HepG2 (cell line): ENCODE results near the gene ENPP7. TPM values are rescaled to one million over a fixed set of nuclear protein-coding genes. Genes with fewer than 3 reads are reported as not detected.

ENCODE experiments used
- ATAC-seq: fragments of 200-7000 bp; cut with Tn5 transposase; 3 replicates; pipeline ENCODE4 v1.9.1; 2020; ENCODE audit warnings: mild to moderate bottlenecking, moderate library complexity
- BruUV-seq: library from RNA; stranded (reverse); fragments of 400-500 nt; replicated peaks from 2 replicates; lab custom pipeline; 2021; lab: Mats Ljungman, UMichigan
- CTCF ChIA-PET: fragments of 300-600 bp; formaldehyde crosslinking; extraction: SDS; loops from one replicate; lab custom pipeline; 2021; ENCODE audit warnings: low total read pairs, inconsistent platforms, low intra/inter-chr PET ratio; lab: Yijun Ruan, JAX
- POLR2A ChIA-PET: fragments of 350-600 bp; sonication (Branson Sonifier 250); formaldehyde crosslinking; loops from one replicate; lab custom pipeline; 2020; ENCODE audit warnings: antibody characterized with exemption, inconsistent platforms; lab: Yijun Ruan, JAX
- DNase-seq: peaks from one replicate; pipeline ENCODE4 v3.0.0-alpha.2; 2015; ENCODE audit warnings: low spot score
- FAIRE-seq: peaks from 3 replicates; lab custom pipeline; 2011; peaks lifted over from hg19 to GRCh38; lab: Jason Lieb, UNC
- H2AFZ ChIP-seq: one replicate; pipeline ENCODE4 v1.6.1; 2011; ENCODE audit warnings: low read length, inconsistent platforms
- H3K27ac ChIP-seq: fragments of 300-600 bp; 3 replicates; pipeline ENCODE4 v1.8.0; 2011; ENCODE audit warnings: mixed run types, mild to moderate bottlenecking, mixed read lengths, low read length, inconsistent platforms; ENCODE audit not compliant: insufficient read depth; ENCODE audit errors: extremely low read length
- H3K27me3 ChIP-seq, 2 experiments: fragments of 200-600 bp in 1 of 2; 2 replicates in 1 of 2; 3 replicates in 1 of 2; pipeline versions ENCODE4 v1.6.0 to v1.8.0; 2011; ENCODE audit warnings: low read length in 2 of 2, mild to moderate bottlenecking in 2 of 2, moderate library complexity in 2 of 2, inconsistent platforms in 1 of 2; ENCODE audit not compliant: insufficient read depth in 2 of 2, control insufficient read depth in 1 of 2
- H3K36me3 ChIP-seq, 2 experiments: fragments of 200-600 bp in 1 of 2; replicated peaks in 1 of 2; 2 replicates in 1 of 2; 3 replicates in 1 of 2; pipeline versions ENCODE4 v1.5.1 to v1.8.0; 2011; ENCODE audit warnings: low read length in 2 of 2, inconsistent platforms in 1 of 2; ENCODE audit not compliant: insufficient read depth in 2 of 2, control insufficient read depth in 1 of 2
- H3K4me1 ChIP-seq: 2 replicates; pipeline ENCODE4 v1.5.1; 2012; ENCODE audit warnings: low read length, inconsistent platforms; ENCODE audit not compliant: insufficient read depth
- H3K4me2 ChIP-seq: 2 replicates; pipeline ENCODE4 v1.6.0; 2011; ENCODE audit warnings: low read depth, low read length, inconsistent platforms
- H3K4me3 ChIP-seq, 3 experiments: fragments of 200-600 bp in 1 of 3; sonication (generic), shearing (Covaris generic) in 1 of 3; replicated peaks in 1 of 3; 2 replicates each; pipeline ENCODE4 v1.5.1; 2011 to 2016; ENCODE audit warnings: low read length in 3 of 3, inconsistent platforms in 2 of 3, low read depth in 2 of 3, mild to moderate bottlenecking in 2 of 3, control low read depth in 1 of 3, mixed read lengths in 1 of 3; ENCODE audit not compliant: insufficient read depth in 1 of 3
- H3K79me2 ChIP-seq: one replicate; pipeline ENCODE4 v1.6.1; 2011; ENCODE audit warnings: low read length, inconsistent platforms; ENCODE audit not compliant: insufficient read depth
- H3K9ac ChIP-seq: 2 replicates; pipeline ENCODE4 v1.6.0; 2011; ENCODE audit warnings: mild to moderate bottlenecking, low read depth, low read length, inconsistent platforms; ENCODE audit not compliant: insufficient read depth
- H3K9me3 ChIP-seq: 2 replicates; pipeline ENCODE4 v1.5.1; 2012; ENCODE audit warnings: mild to moderate bottlenecking, low read length
- H4K20me1 ChIP-seq: 2 replicates; pipeline ENCODE4 v1.6.0; 2011; ENCODE audit warnings: inconsistent platforms, mild to moderate bottlenecking, low read length, moderate library complexity; ENCODE audit not compliant: insufficient read depth
- IKZF1 ChIP-seq: fragments of 450-650 bp; IDR thresholded peaks from 2 replicates; pipeline ENCODE4 v1.7.1; 2016
- MBD4 ChIP-seq: IDR thresholded peaks from 2 replicates; pipeline ENCODE4 v1.6.1; 2012; ENCODE audit warnings: low read length, inconsistent platforms, borderline replicate concordance
- PAF1 ChIP-seq: IDR thresholded peaks from 2 replicates; pipeline ENCODE4 v1.6.1; 2016; ENCODE audit warnings: missing genetic modification reagents, missing compliant biosample characterization
- RXRA ChIP-seq: sonication (generic); formaldehyde crosslinking; IDR thresholded peaks from 2 replicates; pipeline ENCODE4 v1.5.1; 2020; ENCODE audit warnings: missing genetic modification reagents
- SP4 ChIP-seq: sonication (generic); formaldehyde crosslinking; IDR thresholded peaks from 2 replicates; pipeline ENCODE4 v1.8.1; 2023; ENCODE audit warnings: mild to moderate bottlenecking, missing genetic modification reagents
- ZNF225 ChIP-seq: sonication (generic); formaldehyde crosslinking; IDR thresholded peaks from 2 replicates; pipeline ENCODE4 v1.4.0; 2020; ENCODE audit warnings: mild to moderate bottlenecking, missing genetic modification reagents
- ZNF501 ChIP-seq: sonication (generic); formaldehyde crosslinking; IDR thresholded peaks from 2 replicates; pipeline ENCODE4 v1.5.1; 2020; ENCODE audit warnings: mild to moderate bottlenecking, moderate library complexity, missing genetic modification reagents
- ZNF850 ChIP-seq: sonication (generic); formaldehyde crosslinking; conservative IDR thresholded peaks from 2 replicates; pipeline ENCODE4 v1.9.0; 2021; ENCODE audit warnings: mild to moderate bottlenecking, missing genetic modification reagents
- WGBS: methylation state at CpG from one replicate; pipeline ENCODE4 v1.1.6; 2017; ENCODE audit warnings: low lambda C conversion rate; 5-methylcytosine and 5-hydroxymethylcytosine counted together
- in situ Hi-C: cut with HindIII; loops from 2 replicates; pipeline ENCODE4 v1.10.0; 2017; ENCODE audit warnings: low pct_unique_long_range_greater_than_20kb; ENCODE audit not compliant: extremely low pct_ligation_motif_present
- intact Hi-C: fragments of 100-400 bp; cut with micrococcal nuclease; formaldehyde crosslinking; loops from one replicate; pipeline ENCODE4 v1.10.0; 2022; ENCODE audit not compliant: unreplicated experiment
- polyA plus RNA-seq, 8 experiments: library from polyadenylated mRNA; depleted of rRNA in 3 of 8; stranded (reverse) in 7 of 8; unstranded in 1 of 8; fragments of >200 nt; fragmentation: Illumina TruSeq in 4 of 8; extraction: Trizol in 4 of 8; gene quantifications; 2 replicates each; pipeline versions ENCODE4 v1.2.1 to v1.2.3, GENCODE V29; 2011 to 2016; ENCODE audit warnings: low read depth in 4 of 8, missing spikeins in 1 of 8, mixed read lengths in 1 of 8; ENCODE audit not compliant: insufficient read depth in 1 of 8
- total RNA-seq, 5 experiments: library from RNA; depleted of rRNA; stranded (reverse); fragments of >200 nt; fragmentation: Illumina TruSeq; extraction: Trizol; gene quantifications; 2 replicates each; pipeline ENCODE4 v1.2.3, GENCODE V29; 2016; ENCODE audit warnings: low read depth in 1 of 5
- TF ChIP-seq, protein P1 (sequence below): sonication (generic); formaldehyde crosslinking; IDR thresholded peaks from 2 replicates; pipeline ENCODE4 v1.4.0; 2020; ENCODE audit warnings: low read depth, mild to moderate bottlenecking, missing genetic modification reagents
- TF ChIP-seq, protein P2 (sequence below): sonication (generic); formaldehyde crosslinking; IDR thresholded peaks from 2 replicates; pipeline ENCODE4 v1.4.0; 2020; ENCODE audit warnings: mild to moderate bottlenecking, missing genetic modification reagents
- TF ChIP-seq, protein P3 (sequence below), 2 experiments: IDR thresholded peaks; 2 replicates each; pipeline ENCODE4 v1.6.1; 2011 to 2012; ENCODE audit warnings: low read length in 2 of 2, borderline replicate concordance in 1 of 2, low read depth in 1 of 2, mild to moderate bottlenecking in 1 of 2, moderate library complexity in 1 of 2
- TF ChIP-seq, protein P4 (sequence below): IDR thresholded peaks from 2 replicates; pipeline ENCODE4 v1.6.1; 2016

The ENPP7 gene
- total and polyA plus RNA-seq, 2 of the 13 experiments (the other 11 are each of a cell fraction or from before 2014, with no cell fraction given) = 1.1 to 2.2 TPM

DNA sequence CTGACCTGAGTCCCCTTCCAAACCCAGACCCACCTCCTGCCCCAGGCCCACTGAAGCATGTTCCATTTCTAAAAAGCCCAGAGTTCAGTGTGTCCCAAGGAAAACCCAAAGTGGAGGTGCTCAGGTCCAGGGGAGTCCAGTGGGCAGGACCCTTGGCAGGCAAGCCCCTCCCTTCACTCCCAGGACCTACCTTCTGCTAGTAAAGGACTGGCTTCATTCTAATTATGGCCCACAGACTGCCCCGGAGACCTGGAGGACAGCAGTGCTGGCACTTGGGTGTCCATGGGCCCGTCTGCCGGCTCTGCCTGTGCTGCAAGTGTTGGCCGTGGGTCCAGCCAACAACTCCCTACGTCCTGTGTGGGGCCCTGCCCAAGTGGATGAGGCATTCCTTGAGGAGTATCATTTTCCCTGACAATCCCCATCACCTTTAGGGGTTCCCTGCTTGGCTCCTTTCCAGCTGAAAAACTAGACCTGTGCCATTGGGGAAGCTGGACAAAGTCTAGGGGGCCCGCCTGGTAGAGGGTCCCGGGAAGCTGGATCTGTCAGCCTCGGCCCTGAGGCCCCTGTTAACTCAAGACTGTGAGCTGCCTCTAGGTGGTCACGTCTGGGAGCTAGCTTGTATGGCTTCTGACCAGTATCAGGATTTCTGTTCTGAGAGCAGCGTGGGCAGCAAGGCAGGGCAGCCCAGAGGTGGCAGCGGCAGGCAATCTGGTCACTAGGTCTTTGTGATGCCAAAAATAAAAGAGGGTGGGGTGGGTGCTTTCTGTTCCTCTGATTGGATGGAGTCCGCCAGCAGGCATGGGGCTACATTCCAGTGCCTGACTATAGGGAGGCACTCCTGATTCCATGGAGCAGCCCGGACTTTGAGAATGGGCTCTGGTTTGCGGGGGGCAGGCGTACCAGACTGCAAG, 55.4 kb downstream of the ENPP7 start (continued):
- TF ChIP-seq, protein P1, sequence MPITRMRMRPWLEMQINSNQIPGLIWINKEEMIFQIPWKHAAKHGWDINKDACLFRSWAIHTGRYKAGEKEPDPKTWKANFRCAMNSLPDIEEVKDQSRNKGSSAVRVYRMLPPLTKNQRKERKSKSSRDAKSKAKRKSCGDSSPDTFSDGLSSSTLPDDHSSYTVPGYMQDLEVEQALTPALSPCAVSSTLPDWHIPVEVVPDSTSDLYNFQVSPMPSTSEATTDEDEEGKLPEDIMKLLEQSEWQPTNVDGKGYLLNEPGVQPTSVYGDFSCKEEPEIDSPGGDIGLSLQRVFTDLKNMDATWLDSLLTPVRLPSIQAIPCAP (CRISPR knock-in tag) = no peak
- TF ChIP-seq ZNF501 (peak; percentile 44; the same call in 1 of the 2 replicates), SP4 (CRISPR knock-in tag) (0 out of 2 replicates have a peak, but pooled peaks have one; percentile 34), RXRA (CRISPR knock-in tag) (peak; percentile 20; the same call in 1 of the 2 replicates)
- TF ChIP-seq, protein P2, sequence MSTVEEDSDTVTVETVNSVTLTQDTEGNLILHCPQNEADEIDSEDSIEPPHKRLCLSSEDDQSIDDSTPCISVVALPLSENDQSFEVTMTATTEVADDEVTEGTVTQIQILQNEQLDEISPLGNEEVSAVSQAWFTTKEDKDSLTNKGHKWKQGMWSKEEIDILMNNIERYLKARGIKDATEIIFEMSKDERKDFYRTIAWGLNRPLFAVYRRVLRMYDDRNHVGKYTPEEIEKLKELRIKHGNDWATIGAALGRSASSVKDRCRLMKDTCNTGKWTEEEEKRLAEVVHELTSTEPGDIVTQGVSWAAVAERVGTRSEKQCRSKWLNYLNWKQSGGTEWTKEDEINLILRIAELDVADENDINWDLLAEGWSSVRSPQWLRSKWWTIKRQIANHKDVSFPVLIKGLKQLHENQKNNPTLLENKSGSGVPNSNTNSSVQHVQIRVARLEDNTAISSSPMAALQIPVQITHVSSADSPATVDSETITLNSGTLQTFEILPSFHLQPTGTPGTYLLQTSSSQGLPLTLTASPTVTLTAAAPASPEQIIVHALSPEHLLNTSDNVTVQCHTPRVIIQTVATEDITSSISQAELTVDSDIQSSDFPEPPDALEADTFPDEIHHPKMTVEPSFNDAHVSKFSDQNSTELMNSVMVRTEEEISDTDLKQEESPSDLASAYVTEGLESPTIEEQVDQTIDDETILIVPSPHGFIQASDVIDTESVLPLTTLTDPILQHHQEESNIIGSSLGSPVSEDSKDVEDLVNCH = no peak

DNA sequence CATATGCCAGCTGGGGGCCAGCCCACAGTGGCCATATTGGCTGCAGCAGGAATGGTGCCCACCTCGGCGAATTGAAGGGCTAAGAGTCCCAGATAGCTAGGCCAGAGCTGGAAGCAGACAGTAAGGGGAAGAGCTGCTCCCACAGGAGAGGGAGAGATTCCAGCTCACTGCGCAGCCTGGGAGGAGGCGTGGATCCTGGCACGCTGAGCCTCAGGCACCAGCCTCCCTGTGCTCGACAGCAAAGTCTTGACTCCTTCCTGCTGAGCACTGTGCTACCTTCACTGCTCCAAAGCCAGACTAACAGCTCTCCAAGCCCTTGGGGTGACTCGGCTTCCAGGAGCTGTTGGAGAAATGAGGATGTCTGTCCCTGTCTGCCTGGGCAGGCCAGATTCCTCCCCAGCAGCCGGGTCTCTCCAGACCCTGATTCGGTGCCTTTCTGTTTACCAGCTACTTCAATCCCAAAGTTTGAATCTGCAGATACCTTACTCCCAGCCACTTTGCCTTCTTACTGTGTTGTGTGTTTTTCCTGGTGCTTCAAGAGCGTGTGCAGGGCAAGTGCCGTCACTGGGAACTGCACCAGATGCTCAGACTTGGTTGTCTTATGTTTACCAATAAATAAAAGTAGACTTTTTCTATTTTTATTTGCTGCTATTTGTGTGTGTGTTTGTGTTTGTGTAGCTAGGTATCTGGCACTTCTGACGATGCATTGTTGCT, 56.3 kb downstream of the ENPP7 start:
- FAIRE-seq (no peak), DNase-seq (no peak), ATAC-seq (no peak)
- WGBS = 74% methylated on average over 11 of the region's 12 CpGs
- intact Hi-C loops (loop anchor here (5.0 kb wide), 1 partner anchor 185 kb away; no protein-coding TSS in a partner anchor), in situ Hi-C loops (no loop called here)
- Histone ChIP-seq H3K4me1 (peaks cover 33% of the 10 kb centered on the region), H3K9ac (no peak overlapping the region), H3K4me2 (no peak overlapping the region), H2AFZ (no peak overlapping the region), H3K9me3 (no peaks in the 10 kb centered on the region), H3K4me3 (no peak overlapping the region), H3K36me3 (peaks cover 10 to 12% of the 10 kb centered on the region in 2 experiments), H3K27me3 (peaks cover 16 to 42% of the 10 kb centered on the region in 2 experiments), H3K79me2 (no peaks in the 10 kb centered on the region), H4K20me1 (peaks cover 7% of the 10 kb centered on the region; the same call in 1 of the 2 replicates), H3K27ac (no peak overlapping the region)
- CTCF ChIA-PET = no interaction called here
- POLR2A ChIA-PET = interaction anchor here (0.6 to 1.0 kb wide), 3 partner anchors 9 to 207 kb away, joined by 3 read pairs; partner anchors contain the start of gene CBX8
- no TSS peak for BruUV-seq
- TF ChIP-seq MBD4 = no peak
- TF ChIP-seq, protein P3, sequence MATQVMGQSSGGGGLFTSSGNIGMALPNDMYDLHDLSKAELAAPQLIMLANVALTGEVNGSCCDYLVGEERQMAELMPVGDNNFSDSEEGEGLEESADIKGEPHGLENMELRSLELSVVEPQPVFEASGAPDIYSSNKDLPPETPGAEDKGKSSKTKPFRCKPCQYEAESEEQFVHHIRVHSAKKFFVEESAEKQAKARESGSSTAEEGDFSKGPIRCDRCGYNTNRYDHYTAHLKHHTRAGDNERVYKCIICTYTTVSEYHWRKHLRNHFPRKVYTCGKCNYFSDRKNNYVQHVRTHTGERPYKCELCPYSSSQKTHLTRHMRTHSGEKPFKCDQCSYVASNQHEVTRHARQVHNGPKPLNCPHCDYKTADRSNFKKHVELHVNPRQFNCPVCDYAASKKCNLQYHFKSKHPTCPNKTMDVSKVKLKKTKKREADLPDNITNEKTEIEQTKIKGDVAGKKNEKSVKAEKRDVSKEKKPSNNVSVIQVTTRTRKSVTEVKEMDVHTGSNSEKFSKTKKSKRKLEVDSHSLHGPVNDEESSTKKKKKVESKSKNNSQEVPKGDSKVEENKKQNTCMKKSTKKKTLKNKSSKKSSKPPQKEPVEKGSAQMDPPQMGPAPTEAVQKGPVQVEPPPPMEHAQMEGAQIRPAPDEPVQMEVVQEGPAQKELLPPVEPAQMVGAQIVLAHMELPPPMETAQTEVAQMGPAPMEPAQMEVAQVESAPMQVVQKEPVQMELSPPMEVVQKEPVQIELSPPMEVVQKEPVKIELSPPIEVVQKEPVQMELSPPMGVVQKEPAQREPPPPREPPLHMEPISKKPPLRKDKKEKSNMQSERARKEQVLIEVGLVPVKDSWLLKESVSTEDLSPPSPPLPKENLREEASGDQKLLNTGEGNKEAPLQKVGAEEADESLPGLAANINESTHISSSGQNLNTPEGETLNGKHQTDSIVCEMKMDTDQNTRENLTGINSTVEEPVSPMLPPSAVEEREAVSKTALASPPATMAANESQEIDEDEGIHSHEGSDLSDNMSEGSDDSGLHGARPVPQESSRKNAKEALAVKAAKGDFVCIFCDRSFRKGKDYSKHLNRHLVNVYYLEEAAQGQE (IDR thresholded peaks at IDR 0.05; ENCODE audit: borderline replicate concordance in 1 of 2, low read depth in 1 of 2, low read length in 2 of 2) = no peak
- no peak for TF ChIP-seq ZNF850 (CRISPR knock-in tag)
- peak; percentile 91 for TF ChIP-seq PAF1 (CRISPR knock-in tag)
- no peak for TF ChIP-seq IKZF1
- no peak for TF ChIP-seq ZNF225 (CRISPR knock-in tag)
- TF ChIP-seq, protein P4, sequence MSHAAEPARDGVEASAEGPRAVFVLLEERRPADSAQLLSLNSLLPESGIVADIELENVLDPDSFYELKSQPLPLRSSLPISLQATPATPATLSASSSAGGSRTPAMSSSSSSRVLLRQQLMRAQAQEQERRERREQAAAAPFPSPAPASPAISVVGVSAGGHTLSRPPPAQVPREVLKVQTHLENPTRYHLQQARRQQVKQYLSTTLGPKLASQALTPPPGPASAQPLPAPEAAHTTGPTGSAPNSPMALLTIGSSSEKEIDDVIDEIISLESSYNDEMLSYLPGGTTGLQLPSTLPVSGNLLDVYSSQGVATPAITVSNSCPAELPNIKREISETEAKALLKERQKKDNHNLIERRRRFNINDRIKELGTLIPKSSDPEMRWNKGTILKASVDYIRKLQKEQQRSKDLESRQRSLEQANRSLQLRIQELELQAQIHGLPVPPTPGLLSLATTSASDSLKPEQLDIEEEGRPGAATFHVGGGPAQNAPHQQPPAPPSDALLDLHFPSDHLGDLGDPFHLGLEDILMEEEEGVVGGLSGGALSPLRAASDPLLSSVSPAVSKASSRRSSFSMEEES = no peak
